AML-193 (cell line): Measurements from ENCODE around the gene PRCC.
"Not testable (repeated sequence)": the region's sequence is repeated elsewhere in the genome, so short reads cannot be mapped to it uniquely, and the experiment has no call there.

ENCODE experiments used
- DNase-seq, 2 experiments: peaks; one replicate each; lab custom pipeline; 2025; lab: John Stamatoyannopoulos, UW

The PRCC gene

GRCh38 chr1:156765136-156765535, 2.2 kb upstream of the PRCC start:
- not testable (repeated sequence) for DNase-seq

- no peak for DNase-seq
Measured at GRCh38 chr1:156765666-156766065, 1.7 kb upstream of the PRCC start.

GRCh38 chr1:156766298-156767100, 836 bp upstream of the PRCC start:
- no peak for DNase-seq

GRCh38 chr1:156767879-156768604, 707 bp downstream of the PRCC start:
- no peak for DNase-seq

GRCh38 chr1:156768610-156769295, 1.4 kb downstream of the PRCC start:
- no peak for DNase-seq

- no peak for DNase-seq
Measured at GRCh38 chr1:156772222-156772621, 4.9 kb downstream of the PRCC start.

- DNase-seq: no peak
Measured at GRCh38 chr1:156772728-156773497, 5.6 kb downstream of the PRCC start.

- DNase-seq: no peak
Measured at GRCh38 chr1:156773607-156774006, 6.3 kb downstream of the PRCC start.

GRCh38 chr1:156775799-156776198, 8.5 kb downstream of the PRCC start:
- DNase-seq: no peak

- no peak for DNase-seq
Measured at GRCh38 chr1:156776942-156777341, 9.6 kb downstream of the PRCC start.

GRCh38 chr1:156777573-156777972, 10.2 kb downstream of the PRCC start:
- DNase-seq: no peak

GRCh38 chr1:156781585-156782186, 14.4 kb downstream of the PRCC start:
- no peak for DNase-seq

- no peak for DNase-seq
Measured at GRCh38 chr1:156785458-156785857, 18.1 kb downstream of the PRCC start.

- DNase-seq: no peak
Measured at GRCh38 chr1:156786640-156787039, 19.3 kb downstream of the PRCC start.

- DNase-seq: no peak
Measured at GRCh38 chr1:156788136-156788535, 20.8 kb downstream of the PRCC start.

- DNase-seq: no peak
Measured at GRCh38 chr1:156789621-156790318, 22.4 kb downstream of the PRCC start.

GRCh38 chr1:156794506-156795373, 27.4 kb downstream of the PRCC start:
- no peak for DNase-seq

GRCh38 chr1:156795374-156795733, 28.0 kb downstream of the PRCC start:
- DNase-seq: no peak

- DNase-seq: no peak
Measured at GRCh38 chr1:156795787-156796186, 28.5 kb downstream of the PRCC start.
